Hepatocyte (in vitro differentiated cells): Measurements from ENCODE around the gene TTC32.

Source experiments
- CTCF ChIP-seq: fragments of 200-600 bp; sonication (generic); IDR thresholded peaks from 2 replicates; pipeline ENCODE4 v1.5.1; 2016; ENCODE audit warnings: antibody characterized with exemption, mild to moderate bottlenecking; ENCODE audit not compliant: poor library complexity
- EZH2 ChIP-seq: fragments of 200-600 bp; sonication (generic); IDR thresholded peaks from 2 replicates; pipeline ENCODE4 v1.6.1; 2016; ENCODE audit warnings: antibody characterized with exemption, mild to moderate bottlenecking, borderline replicate concordance
- EZH2phosphoT487 ChIP-seq: fragments of 200-600 bp; sonication (generic); IDR thresholded peaks from one replicate; pipeline ENCODE4 v1.6.1; 2018; ENCODE audit warnings: antibody characterized with exemption, mild to moderate bottlenecking, low read depth, moderate library complexity; ENCODE audit not compliant: unreplicated experiment, severe bottlenecking

- no peak for TF ChIP-seq CTCF
- no peak for TF ChIP-seq EZH2
- TF ChIP-seq EZH2phosphoT487: no peak
Observed at GRCh38 chr2:19943189-19943588, 41.4 kb upstream of the TTC32 start.
